Measurements from ENCODE around the gene MVB12B.

MVB12B gene

DNA sequence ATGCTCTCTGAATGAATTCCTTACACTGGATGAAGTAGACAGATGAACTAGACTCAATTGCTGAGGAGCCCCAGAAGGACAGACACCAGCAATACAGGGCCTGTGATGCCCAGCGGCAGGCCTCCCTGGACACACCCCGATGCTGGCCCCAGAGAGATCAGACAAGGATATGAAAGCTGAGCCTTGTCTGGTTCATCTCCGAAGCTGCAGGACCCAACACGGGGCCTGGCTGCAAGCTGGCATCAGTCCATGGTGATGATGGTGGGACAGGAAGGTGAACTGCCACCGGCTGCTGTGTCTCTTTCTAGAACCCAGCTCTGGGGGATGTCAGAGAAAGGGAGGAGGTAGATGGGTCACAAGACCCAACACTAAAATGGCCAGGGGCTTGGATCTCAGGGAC, 183.1 kb downstream of the MVB12B start:
- no peak for DNase-seq (ENCODE audit: low read depth)
- TF ChIP-seq POLR2A (IDR thresholded peaks at IDR 0.05; ENCODE audit: extremely low read depth, insufficient read length) (no peak), MYC (IDR thresholded peaks at IDR 0.05; ENCODE audit: low read depth, low read length) (no peak)
- TF ChIP-seq, protein P1, sequence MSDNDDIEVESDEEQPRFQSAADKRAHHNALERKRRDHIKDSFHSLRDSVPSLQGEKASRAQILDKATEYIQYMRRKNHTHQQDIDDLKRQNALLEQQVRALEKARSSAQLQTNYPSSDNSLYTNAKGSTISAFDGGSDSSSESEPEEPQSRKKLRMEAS (IDR thresholded peaks at IDR 0.05; ENCODE audit: low read depth, low read length): no peak
- TF ChIP-seq, protein P2, sequence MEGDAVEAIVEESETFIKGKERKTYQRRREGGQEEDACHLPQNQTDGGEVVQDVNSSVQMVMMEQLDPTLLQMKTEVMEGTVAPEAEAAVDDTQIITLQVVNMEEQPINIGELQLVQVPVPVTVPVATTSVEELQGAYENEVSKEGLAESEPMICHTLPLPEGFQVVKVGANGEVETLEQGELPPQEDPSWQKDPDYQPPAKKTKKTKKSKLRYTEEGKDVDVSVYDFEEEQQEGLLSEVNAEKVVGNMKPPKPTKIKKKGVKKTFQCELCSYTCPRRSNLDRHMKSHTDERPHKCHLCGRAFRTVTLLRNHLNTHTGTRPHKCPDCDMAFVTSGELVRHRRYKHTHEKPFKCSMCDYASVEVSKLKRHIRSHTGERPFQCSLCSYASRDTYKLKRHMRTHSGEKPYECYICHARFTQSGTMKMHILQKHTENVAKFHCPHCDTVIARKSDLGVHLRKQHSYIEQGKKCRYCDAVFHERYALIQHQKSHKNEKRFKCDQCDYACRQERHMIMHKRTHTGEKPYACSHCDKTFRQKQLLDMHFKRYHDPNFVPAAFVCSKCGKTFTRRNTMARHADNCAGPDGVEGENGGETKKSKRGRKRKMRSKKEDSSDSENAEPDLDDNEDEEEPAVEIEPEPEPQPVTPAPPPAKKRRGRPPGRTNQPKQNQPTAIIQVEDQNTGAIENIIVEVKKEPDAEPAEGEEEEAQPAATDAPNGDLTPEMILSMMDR (IDR thresholded peaks at IDR 0.05; ENCODE audit: low read depth, low read length): no peak
- no peak overlapping the region for H3K4me3 ChIP-seq (ENCODE audit: low read depth, low read length)

DNA sequence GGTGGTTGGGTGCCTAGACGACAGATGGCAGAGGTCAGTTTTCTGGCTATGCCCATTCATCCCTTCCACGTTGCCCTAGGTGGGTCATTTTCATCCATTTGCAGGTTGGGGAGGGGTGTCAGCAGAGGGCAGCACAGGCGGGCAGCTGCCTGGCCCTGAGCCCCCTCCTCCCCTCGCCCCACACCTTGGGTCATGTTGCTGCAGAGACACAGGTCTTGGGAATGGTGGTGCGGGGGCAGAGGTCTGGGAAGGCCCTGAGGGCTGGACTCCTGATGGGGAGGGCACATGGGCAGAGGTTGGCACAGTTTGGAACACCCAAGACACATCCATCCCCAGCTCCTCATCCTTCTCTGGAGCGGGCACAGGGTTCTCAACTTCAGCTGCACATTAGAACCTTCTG, 183.9 kb downstream of the MVB12B start:
- H3K4me3 ChIP-seq (ENCODE audit: low read depth, low read length): no peak overlapping the region
- DNase-seq (ENCODE audit: low read depth): no peak
- TF ChIP-seq, protein P2 (IDR thresholded peaks at IDR 0.05; ENCODE audit: low read depth, low read length): no peak
- TF ChIP-seq POLR2A (IDR thresholded peaks at IDR 0.05; ENCODE audit: extremely low read depth, insufficient read length) (no peak), MYC (IDR thresholded peaks at IDR 0.05; ENCODE audit: low read depth, low read length) (no peak)
- TF ChIP-seq, protein P1 (IDR thresholded peaks at IDR 0.05; ENCODE audit: low read depth, low read length): no peak

DNA sequence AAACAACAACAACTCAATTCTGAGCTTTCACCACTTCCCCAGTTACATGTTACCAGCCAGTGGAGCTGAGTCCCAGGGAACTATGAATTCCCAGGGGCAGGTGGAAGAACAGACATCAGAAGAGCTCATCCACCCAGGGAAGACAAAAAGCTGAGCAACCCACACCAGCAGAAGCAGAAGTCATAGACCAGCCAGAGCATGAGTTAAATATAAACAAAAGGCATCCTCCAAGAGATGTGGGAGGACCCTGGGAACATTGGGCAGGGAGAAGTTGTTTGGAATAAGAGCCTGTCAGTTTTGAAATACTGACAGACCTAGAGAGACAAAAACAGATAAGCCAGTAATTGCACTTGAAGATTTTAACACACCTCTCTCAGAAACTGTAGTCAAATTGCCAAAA, 184.8 kb downstream of the MVB12B start:
- H3K4me3 ChIP-seq (ENCODE audit: low read depth, low read length): no peak overlapping the region
- TF ChIP-seq, protein P1 (IDR thresholded peaks at IDR 0.05; ENCODE audit: low read depth, low read length): no peak
- TF ChIP-seq MYC (IDR thresholded peaks at IDR 0.05; ENCODE audit: low read depth, low read length): no peak
- TF ChIP-seq, protein P2 (IDR thresholded peaks at IDR 0.05; ENCODE audit: low read depth, low read length): no peak
- no peak for TF ChIP-seq POLR2A (IDR thresholded peaks at IDR 0.05; ENCODE audit: extremely low read depth, insufficient read length)
- no peak for DNase-seq (ENCODE audit: low read depth)

DNA sequence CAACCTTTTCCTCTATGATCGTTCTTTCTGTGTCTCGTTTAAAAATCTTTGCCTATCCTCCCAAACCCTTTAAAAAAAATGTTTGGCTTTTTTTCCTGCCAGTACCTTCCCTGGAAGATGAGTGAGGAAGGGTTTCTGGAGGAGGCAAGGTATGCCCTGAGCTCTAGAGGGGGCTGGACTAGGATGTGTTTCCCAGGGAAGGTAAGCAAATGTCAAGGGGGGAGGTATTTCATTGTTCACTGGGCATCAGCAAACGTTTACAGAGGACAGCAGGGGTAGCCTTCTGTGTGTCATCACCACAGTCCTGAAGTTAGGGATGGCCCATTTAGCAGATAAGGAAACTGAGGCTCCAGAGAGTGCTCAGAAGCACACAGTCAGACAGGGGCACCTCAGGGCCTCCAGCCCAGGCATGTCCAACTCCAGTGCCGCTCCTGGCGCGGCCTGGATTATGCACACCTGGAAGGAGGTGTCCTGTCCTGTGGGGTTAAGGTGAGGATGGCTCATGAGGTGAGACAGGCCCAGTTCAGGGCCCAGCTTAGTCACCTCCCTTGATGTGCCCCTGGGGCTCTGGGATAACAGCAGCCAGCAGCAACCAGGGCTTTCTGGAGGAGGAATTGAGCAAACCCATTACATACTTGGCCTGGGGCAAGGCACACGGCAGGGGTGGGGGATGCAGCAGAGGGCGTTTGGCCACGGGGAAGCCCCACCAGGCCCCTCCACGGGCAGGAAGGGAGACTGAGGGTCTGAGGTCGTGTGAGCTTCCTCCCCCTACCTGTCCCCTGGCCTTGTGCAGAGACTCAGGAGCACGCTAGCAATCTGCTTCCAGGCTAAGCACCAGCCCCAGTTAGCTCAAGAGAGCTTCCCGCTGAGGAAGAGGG, 186.8 kb downstream of the MVB12B start:
- no peak overlapping the region for H3K4me3 ChIP-seq (ENCODE audit: low read depth, low read length)
- no peak for DNase-seq (ENCODE audit: low read depth)
- no peak for TF ChIP-seq MYC (IDR thresholded peaks at IDR 0.05; ENCODE audit: low read depth, low read length)
- TF ChIP-seq, protein P2 (IDR thresholded peaks at IDR 0.05; ENCODE audit: low read depth, low read length): no peak
- TF ChIP-seq, protein P1 (IDR thresholded peaks at IDR 0.05; ENCODE audit: low read depth, low read length): no peak
- no peak for TF ChIP-seq POLR2A (IDR thresholded peaks at IDR 0.05; ENCODE audit: extremely low read depth, insufficient read length)

DNA sequence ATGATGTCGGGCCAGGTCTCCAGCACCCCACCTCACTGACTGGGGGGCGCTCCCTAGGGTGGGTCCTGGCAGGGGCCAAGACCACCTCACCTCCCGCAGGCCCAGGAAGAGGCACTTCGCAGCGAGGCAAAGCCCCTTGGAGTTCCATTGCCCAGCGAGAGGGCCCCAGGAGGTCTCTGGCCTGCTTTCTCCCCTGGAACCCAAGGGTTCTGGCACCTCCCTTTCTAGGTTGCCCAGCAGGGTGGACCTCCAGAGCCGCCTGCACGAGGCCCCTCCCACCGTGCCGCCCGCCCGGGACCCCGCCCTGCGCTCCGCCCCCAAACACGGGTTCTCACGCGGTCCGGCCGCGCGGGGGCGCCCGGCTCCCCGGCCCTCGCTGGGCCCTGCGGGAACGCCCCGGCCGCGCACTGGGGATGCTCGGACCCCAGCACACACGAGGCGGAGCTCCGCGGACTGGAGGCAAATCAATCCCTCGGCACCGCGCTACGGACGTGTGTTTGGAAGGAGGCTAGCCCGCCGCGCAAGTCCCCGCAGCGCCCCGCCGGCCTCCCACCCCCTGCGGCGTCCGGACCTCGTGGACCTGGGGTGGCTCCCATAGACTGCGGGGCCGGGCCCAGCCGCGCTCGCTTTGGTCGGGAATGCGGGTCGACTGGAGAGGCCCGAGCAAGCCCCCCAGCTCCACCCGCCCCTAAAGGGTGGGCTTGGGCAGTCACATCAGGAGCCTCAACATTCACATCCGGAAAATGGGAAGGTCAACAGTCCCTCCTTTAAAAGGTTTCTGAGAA, 187.6 kb downstream of the MVB12B start:
- H3K4me3 ChIP-seq (ENCODE audit: low read depth, low read length): no peak overlapping the region
- TF ChIP-seq MYC (IDR thresholded peaks at IDR 0.05; ENCODE audit: low read depth, low read length) (peak; percentile 21; the same call in 1 of the 2 replicates), POLR2A (IDR thresholded peaks at IDR 0.05; ENCODE audit: extremely low read depth, insufficient read length) (no peak)
- DNase-seq (ENCODE audit: low read depth): peak; percentile 72
